CD4-positive, alpha-beta T cell treated with Interleukin-12 subunit alpha and Interleukin-12 subunit beta, for 1 hour (primary cell): Measurements from ENCODE around the gene SMC3.
A peak's percentile ranks its signal among the peaks of the same experiment; 100 is the strongest.

Source experiments
- DNase-seq: peaks from one replicate; pipeline ENCODE4 v3.0.0-alpha.2; 2020

The SMC3 gene

GRCh38 chr10:110546499-110547110, 20.9 kb upstream of the SMC3 start:
- no peak for DNase-seq

- peak; percentile 75 for DNase-seq
Observed at GRCh38 chr10:110547139-110547761, 20.2 kb upstream of the SMC3 start.

DNA sequence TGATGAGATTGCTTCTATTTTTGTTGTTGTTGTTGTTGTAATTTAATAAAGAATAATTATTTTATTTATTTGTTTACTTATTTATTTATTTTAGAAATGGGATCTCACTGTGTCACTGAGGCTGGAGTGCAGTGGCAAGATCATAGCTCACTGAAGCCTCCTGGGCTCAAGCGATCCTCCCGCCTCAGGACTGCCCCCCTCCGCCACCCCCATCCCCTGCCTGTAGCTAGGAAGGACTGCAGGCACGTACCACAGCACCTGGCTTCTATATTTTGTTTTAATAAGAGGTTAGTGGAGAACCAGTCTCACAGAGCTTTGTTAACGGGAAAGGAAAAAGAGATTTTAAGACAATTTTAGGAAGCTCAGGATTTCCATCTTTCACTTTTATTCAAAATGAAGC, 19.5 kb upstream of the SMC3 start:
- DNase-seq: no peak

GRCh38 chr10:110549211-110549610, 18.3 kb upstream of the SMC3 start:
- no peak for DNase-seq

- no peak for DNase-seq
Observed at GRCh38 chr10:110553905-110554304, 13.6 kb upstream of the SMC3 start.

DNA sequence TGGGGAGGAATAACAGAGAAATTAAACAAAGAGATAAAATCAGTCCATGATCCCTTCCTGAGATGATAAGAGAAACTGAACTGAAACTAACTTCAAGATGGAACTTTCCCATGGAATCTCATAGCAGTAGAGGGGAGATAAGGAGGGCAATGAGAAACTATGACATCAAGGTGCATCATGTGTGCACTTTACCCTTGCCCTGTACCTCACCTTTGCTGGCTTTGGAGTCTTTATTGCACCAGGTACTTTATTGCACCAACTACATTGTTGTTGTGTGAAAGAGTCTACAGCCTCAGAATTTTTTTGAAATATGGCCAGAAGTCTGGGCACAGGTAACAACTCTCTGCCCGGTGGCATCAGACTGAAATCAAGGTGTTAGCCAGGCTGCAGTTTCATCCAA, 11.2 kb upstream of the SMC3 start:
- no peak for DNase-seq

DNA sequence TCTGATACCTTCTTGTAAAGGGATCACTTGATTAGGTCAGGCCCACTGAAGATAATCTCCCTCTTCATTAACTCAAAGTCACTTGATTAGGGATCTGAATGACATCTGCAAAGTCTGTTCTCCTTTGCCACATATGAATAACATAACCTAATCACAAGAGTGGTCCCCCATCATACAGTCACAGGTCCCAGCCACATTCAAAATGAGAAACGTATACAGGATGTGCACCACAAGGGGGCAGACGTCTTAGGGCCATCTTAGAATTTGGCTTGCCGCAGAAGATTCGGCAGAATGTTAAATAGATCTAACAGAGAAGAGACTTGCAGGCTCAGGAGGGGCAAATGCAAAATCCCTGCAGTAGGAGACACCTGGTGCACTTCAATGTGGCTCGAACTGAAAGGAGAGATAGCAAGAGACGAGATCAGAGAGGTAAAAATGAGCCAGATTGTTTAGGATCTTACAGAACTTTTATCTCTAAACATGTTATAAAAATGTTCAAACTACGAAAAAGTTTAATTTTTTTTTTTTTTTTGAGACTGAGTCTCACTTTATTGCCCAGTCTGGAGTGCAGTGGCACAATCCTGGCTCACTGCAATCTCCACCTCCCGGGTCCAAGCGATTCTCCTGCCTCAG, 10.4 kb upstream of the SMC3 start:
- peak; percentile 72 for DNase-seq

GRCh38 chr10:110558041-110558440, 9.5 kb upstream of the SMC3 start:
- DNase-seq: no peak

DNA sequence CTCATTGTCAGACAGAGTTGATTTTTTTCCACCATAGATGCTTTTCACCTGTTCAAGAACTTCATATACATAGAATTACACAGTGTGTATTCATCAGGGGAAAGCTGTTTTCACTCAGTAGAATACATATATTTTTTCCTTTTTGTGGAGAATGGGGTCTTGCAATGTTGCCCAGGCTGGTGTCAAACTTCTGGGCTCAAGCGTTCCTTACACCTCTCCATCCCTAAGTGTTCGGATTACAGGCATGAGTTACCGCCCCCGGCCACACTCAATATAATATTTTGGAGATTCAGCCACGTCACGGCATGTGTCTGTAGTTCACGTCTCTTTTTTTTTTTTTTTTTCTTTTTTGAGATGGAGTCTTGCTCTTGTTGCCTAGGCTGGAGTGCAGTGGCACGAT, 7.5 kb upstream of the SMC3 start:
- no peak for DNase-seq

DNA sequence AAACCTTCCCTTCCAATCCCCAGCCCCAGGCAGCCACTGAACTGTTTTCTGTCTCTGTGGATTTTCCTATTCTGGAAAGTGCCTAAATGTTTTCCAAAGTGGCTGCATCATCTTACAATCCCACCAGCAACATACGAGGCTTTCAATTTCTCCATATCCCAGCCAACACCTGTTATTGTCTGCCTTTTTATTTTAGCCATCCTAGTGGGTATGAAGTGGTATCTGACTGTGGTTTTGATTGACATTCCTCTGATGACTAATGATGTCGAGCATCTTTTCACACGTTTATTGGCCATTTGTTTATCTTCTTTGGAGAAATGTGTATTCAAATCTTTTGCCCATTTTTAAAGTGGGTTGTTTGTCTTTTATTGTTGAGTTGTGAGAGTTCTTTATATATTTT, 6.2 kb upstream of the SMC3 start:
- DNase-seq: no peak

- DNase-seq: no peak
Observed at GRCh38 chr10:110562348-110562747, 5.1 kb upstream of the SMC3 start.

GRCh38 chr10:110563132-110563531, 4.4 kb upstream of the SMC3 start:
- DNase-seq: no peak

DNA sequence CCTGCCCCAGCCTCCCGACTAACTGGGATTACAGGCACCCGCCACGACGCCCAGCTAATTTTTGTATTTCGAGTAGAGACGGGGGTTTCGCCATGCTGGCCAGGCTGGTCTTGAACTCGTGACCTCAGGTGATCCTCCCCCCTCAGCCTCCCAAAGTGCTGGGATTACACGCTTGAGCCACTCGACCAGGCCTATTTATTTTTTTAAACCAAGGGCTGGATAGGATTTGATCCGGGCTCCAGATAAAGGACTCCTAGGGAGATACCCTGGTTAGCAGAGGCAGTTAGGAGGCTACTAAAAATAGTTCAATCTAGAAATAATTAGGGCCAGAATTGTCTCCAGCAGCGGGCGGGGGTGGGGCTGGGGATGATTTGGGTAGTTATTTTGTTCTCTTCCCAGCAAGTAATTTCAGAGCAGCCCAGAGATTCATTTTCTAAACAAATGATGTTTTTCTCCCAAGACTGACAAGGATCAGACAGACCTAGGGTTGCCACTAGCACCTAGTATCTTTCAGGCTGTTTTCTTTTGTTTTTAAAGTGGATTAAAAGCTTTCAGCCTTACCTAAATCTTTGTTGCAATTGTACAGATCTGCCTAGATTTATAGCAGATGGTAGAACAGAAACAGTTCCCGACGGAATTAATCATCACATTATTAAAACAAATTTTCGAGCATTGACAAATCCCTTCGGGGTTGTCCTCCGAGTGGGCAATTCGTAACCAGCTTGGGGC, 859 bp upstream of the SMC3 start:
- DNase-seq: no peak

GRCh38 chr10:110568055-110568735, 700 bp downstream of the SMC3 start:
- DNase-seq: peak; percentile 65

GRCh38 chr10:110569122-110569521, 1.6 kb downstream of the SMC3 start:
- no peak for DNase-seq

- DNase-seq: no peak
Observed at GRCh38 chr10:110569736-110570135, 2.2 kb downstream of the SMC3 start.

- DNase-seq: no peak
Observed at GRCh38 chr10:110571093-110571743, 3.7 kb downstream of the SMC3 start.

DNA sequence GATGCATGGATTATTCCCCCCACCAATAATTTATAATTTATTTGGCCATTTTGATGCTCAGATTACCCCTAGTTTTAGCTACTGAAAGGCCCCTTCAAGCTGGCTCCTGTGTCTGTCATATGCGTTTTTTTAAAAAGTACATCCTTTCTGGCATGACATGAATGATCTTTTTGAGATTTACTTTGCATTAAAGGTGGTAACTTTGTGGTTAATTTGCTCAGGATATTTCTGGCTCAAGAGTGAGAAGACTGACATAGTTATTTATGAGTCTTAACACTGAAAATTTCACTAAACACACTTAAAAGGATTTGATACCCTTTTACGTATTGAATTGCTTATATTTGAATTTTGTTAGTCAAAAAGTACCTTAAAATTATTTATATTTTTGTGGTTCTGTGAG, 5.4 kb downstream of the SMC3 start:
- DNase-seq: no peak

- no peak for DNase-seq
Observed at GRCh38 chr10:110574420-110574819, 6.9 kb downstream of the SMC3 start.

- no peak for DNase-seq
Observed at GRCh38 chr10:110576220-110576619, 8.7 kb downstream of the SMC3 start.

GRCh38 chr10:110577056-110577455, 9.6 kb downstream of the SMC3 start:
- no peak for DNase-seq

GRCh38 chr10:110584006-110584405, 16.5 kb downstream of the SMC3 start:
- DNase-seq: no peak

- DNase-seq: no peak
Observed at GRCh38 chr10:110591760-110592159, 24.3 kb downstream of the SMC3 start.
